Panc1 (cell line): Measurements from ENCODE around the gene KRT4. TPM values are rescaled to one million over a fixed set of nuclear protein-coding genes. Genes with fewer than 3 reads are reported as not detected.
A peak's percentile ranks its signal among the peaks of the same experiment; 100 is the strongest.

ENCODE experiments used
- ATAC-seq: fragments of 200-7000 bp; cut with Tn5 transposase; 2 replicates; pipeline ENCODE4 v1.9.1; 2020; ENCODE audit warnings: mild to moderate bottlenecking, moderate library complexity
- BruUV-seq: library from RNA; stranded (reverse); fragments of 400-500 nt; replicated peaks from 2 replicates; lab custom pipeline; 2021; lab: Mats Ljungman, UMichigan
- CTCF ChIA-PET: fragments of 300-600 bp; sonication (Branson Sonifier 250); formaldehyde crosslinking; loops from one replicate; lab custom pipeline; 2022; ENCODE audit warnings: antibody characterized with exemption; lab: Charles Lee
- POLR2A ChIA-PET: fragments of 300-600 bp; sonication (Branson Sonifier 250); formaldehyde crosslinking; loops from one replicate; lab custom pipeline; 2022; ENCODE audit warnings: antibody characterized with exemption; lab: Charles Lee
- DNase-seq: peaks from one replicate; pipeline ENCODE4 v3.0.0-alpha.2; 2010; ENCODE audit warnings: low read depth, low spot score
- H3K27ac ChIP-seq: 2 replicates; pipeline ENCODE4 v1.5.1; 2011; ENCODE audit warnings: mild to moderate bottlenecking, low read length, inconsistent platforms
- H3K27me3 ChIP-seq: fragments of 200-500 bp; sonication (Bioruptor generic); 2 replicates; pipeline ENCODE4 v1.6.0; 2014; ENCODE audit warnings: low read length, inconsistent platforms; ENCODE audit not compliant: control insufficient read depth, insufficient read depth
- H3K36me3 ChIP-seq: fragments of 200-500 bp; sonication (Bioruptor generic); 2 replicates; pipeline ENCODE4 v1.5.1; 2014; ENCODE audit warnings: inconsistent platforms, mild to moderate bottlenecking, low read length, moderate library complexity; ENCODE audit not compliant: control insufficient read depth, insufficient read depth
- H3K4me1 ChIP-seq: 2 replicates; pipeline ENCODE4 v1.5.1; 2011; ENCODE audit warnings: inconsistent platforms, mild to moderate bottlenecking, low read length, moderate library complexity; ENCODE audit not compliant: control insufficient read depth, insufficient read depth
- H3K4me3 ChIP-seq, 2 experiments: 2 replicates each; pipeline ENCODE4 v1.5.1; 2011 to 2012; ENCODE audit warnings: low read depth in 2 of 2, low read length in 2 of 2, mild to moderate bottlenecking in 2 of 2, inconsistent platforms in 1 of 2, moderate library complexity in 1 of 2
- H3K9me3 ChIP-seq: fragments of 200-500 bp; sonication (Bioruptor generic); 2 replicates; pipeline ENCODE4 v1.5.1; 2014; ENCODE audit warnings: low read depth, mild to moderate bottlenecking, inconsistent platforms, low read length, moderate library complexity; ENCODE audit not compliant: control insufficient read depth, insufficient read depth
- CTCF ChIP-seq: fragments of 450-650 bp; IDR thresholded peaks from 2 replicates; pipeline ENCODE4 v1.5.1; 2017; ENCODE audit warnings: mild to moderate bottlenecking
- POLR2AphosphoS5 ChIP-seq: IDR thresholded peaks from 2 replicates; pipeline ENCODE4 v1.6.1; 2012; ENCODE audit warnings: mild to moderate bottlenecking, low read depth, low read length, moderate library complexity
- REST ChIP-seq, 2 experiments: IDR thresholded peaks; 2 replicates each; pipeline ENCODE4 v1.6.1; 2011 to 2012; ENCODE audit warnings: low read depth in 2 of 2, control low read depth in 1 of 2, low read length in 1 of 2, mild to moderate bottlenecking in 1 of 2, moderate library complexity in 1 of 2; ENCODE audit not compliant: insufficient read depth in 1 of 2
- SIN3A ChIP-seq: IDR thresholded peaks from 2 replicates; pipeline ENCODE4 v1.6.1; 2012; ENCODE audit warnings: low read depth, mild to moderate bottlenecking, low read length, moderate library complexity, borderline replicate concordance; ENCODE audit not compliant: insufficient read depth
- TCF7L2 ChIP-seq: IDR thresholded peaks from 2 replicates; pipeline ENCODE4 v1.6.1; 2011; ENCODE audit warnings: mild to moderate bottlenecking, low read depth, low read length, inconsistent platforms
- in situ Hi-C: cut with HindIII; loops from 2 replicates; pipeline ENCODE4 v1.10.0; 2016; ENCODE audit warnings: low sequenced_read_pairs, low pct_unique_long_range_greater_than_20kb
- intact Hi-C: fragments of 100-400 bp; cut with micrococcal nuclease; formaldehyde crosslinking; loops from one replicate; pipeline ENCODE4 v1.10.0; 2022; ENCODE audit not compliant: unreplicated experiment
- total RNA-seq: library from RNA; stranded (reverse); gene quantifications from one replicate; pipeline ENCODE4 v1.2.1, GENCODE V29; 2021; ENCODE audit not compliant: unreplicated experiment

KRT4 gene
- total RNA-seq, 1 experiment from 2014 or later, result 0.15 TPM

- TF ChIP-seq POLR2AphosphoS5 (no peak), SIN3A (no peak), TCF7L2 (no peak), CTCF (no peak), REST (IDR thresholded peaks at IDR 0.05; ENCODE audit: insufficient read depth in 1 of 2, low read depth in 2 of 2, low read length in 1 of 2) (no peak)
- H3K4me3 ChIP-seq, result no peak overlapping the region
- H3K27ac ChIP-seq, result no peak overlapping the region
- no peaks in the 10 kb centered on the region for H3K27me3 ChIP-seq
- BruUV-seq, result no TSS peak
- DNase-seq (no peak), ATAC-seq (no peak)
- no peaks in the 10 kb centered on the region for H3K36me3 ChIP-seq
- H3K4me1 ChIP-seq, result peaks cover 7% of the 10 kb centered on the region
- CTCF ChIA-PET, result no interaction called here
- intact Hi-C loops, result no loop called here
- in situ Hi-C loops, result no loop called here
- no peaks in the 10 kb centered on the region for H3K9me3 ChIP-seq
- POLR2A ChIA-PET, result no interaction called here
Observed at GRCh38 chr12:52822771-52823510, 9.0 kb upstream of the KRT4 start.

- no peak for TF ChIP-seq POLR2AphosphoS5
- no peak for TF ChIP-seq CTCF
- no peak for TF ChIP-seq TCF7L2
- no peak for TF ChIP-seq SIN3A
- TF ChIP-seq REST (IDR thresholded peaks at IDR 0.05; ENCODE audit: insufficient read depth in 1 of 2, low read depth in 2 of 2, low read length in 1 of 2), result no peak
- Histone ChIP-seq H3K36me3 (no peaks in the 10 kb centered on the region), H3K9me3 (no peaks in the 10 kb centered on the region), H3K4me3 (no peak overlapping the region), H3K27me3 (no peaks in the 10 kb centered on the region), H3K4me1 (peaks cover 7% of the 10 kb centered on the region), H3K27ac (no peak overlapping the region)
- peak; percentile 52 for ATAC-seq
- CTCF ChIA-PET, result no interaction called here
- POLR2A ChIA-PET, result no interaction called here
- BruUV-seq, result no TSS peak
- intact Hi-C loops (no loop called here), in situ Hi-C loops (no loop called here)
- no peak for DNase-seq
Observed at GRCh38 chr12:52821826-52822660, 8.1 kb upstream of the KRT4 start.
